Measurements from ENCODE around the gene PAFAH2. TPM values are rescaled to one million over a fixed set of nuclear protein-coding genes. Genes with fewer than 3 reads are reported as not detected.

The PAFAH2 gene
- polyA plus RNA-seq, 1 of the 3 experiments (the other 2 are of a cell fraction): 10.8 TPM

DNA sequence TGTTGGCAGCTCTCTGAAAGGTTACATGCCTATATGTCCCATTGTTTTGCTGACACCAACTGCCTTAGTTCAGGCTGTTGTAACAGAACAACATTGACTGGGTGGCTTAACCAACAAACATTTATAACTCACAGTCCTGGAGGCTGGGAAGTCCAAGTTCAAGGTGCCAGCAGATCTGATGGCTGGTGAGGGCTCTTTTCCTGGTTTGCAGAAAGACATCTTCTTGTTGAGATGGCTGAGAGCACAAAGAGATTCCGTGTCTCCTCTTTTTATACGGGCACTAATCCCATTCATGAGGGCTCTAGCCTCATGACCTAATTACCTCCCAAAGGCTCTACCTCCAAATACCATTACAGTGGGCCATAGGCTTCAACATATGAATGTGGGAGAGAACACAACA, 81.4 kb downstream of the PAFAH2 start:
- POLR2A ChIA-PET: no interaction called here
- Histone ChIP-seq H3K9me2 (no peaks in the 10 kb centered on the region), H3K9me3 (no peaks in the 10 kb centered on the region), H4K20me1 (ENCODE audit: insufficient read depth) (no peaks in the 10 kb centered on the region), H3F3A (replicated peaks; ENCODE audit: insufficient read depth) (peaks cover 10% of the 10 kb centered on the region), H3K4me3 (ENCODE audit: low read depth in 2 of 2, low read length in 1 of 2) (no peak overlapping the region), H3K27ac (ENCODE audit: low read depth in 2 of 2, low read length in 1 of 2) (no peak overlapping the region), H3K27me3 (ENCODE audit: insufficient read depth) (no peaks in the 10 kb centered on the region), H3K4me1 (ENCODE audit: control insufficient read depth in 1 of 2, insufficient read depth in 2 of 2, low read depth in 1 of 2, low read length in 1 of 2) (peaks cover 0 to 9% of the 10 kb centered on the region in 2 experiments; a peak in 2 of 4 replicates), H2AFZ (ENCODE audit: low read depth) (no peak overlapping the region), H3K36me3 (replicated peaks in 1 of 2; ENCODE audit: control insufficient read depth in 1 of 2, insufficient read depth in 2 of 2, low read length in 1 of 2) (no peaks in the 10 kb centered on the region), H3K9ac (no peak overlapping the region), H3K4me2 (no peak overlapping the region), H3K79me2 (ENCODE audit: insufficient read depth) (no peaks in the 10 kb centered on the region)
- DNase-seq: no peak
- 94% methylated on average over 2 of the region's 2 CpGs for WGBS (ENCODE audit: low lambda C conversion rate)
- TF ChIP-seq RXRA (IDR thresholded peaks at IDR 0.05; ENCODE audit: borderline replicate concordance, low read depth) (no peak), TCF12 (IDR thresholded peaks at IDR 0.05) (no peak), SMC3 (IDR thresholded peaks at IDR 0.05; ENCODE audit: low read depth, low read length) (no peak), GATA2 (CRISPR knock-in tag; IDR thresholded peaks at IDR 0.05) (no peak), TEAD4 (IDR thresholded peaks at IDR 0.05; ENCODE audit: borderline replicate concordance, insufficient read depth) (no peak)
- CTCF ChIA-PET: interaction anchor here (1.4 kb wide), 1 partner anchor 120 kb away, joined by 5 read pairs; no protein-coding TSS in a partner anchor

DNA sequence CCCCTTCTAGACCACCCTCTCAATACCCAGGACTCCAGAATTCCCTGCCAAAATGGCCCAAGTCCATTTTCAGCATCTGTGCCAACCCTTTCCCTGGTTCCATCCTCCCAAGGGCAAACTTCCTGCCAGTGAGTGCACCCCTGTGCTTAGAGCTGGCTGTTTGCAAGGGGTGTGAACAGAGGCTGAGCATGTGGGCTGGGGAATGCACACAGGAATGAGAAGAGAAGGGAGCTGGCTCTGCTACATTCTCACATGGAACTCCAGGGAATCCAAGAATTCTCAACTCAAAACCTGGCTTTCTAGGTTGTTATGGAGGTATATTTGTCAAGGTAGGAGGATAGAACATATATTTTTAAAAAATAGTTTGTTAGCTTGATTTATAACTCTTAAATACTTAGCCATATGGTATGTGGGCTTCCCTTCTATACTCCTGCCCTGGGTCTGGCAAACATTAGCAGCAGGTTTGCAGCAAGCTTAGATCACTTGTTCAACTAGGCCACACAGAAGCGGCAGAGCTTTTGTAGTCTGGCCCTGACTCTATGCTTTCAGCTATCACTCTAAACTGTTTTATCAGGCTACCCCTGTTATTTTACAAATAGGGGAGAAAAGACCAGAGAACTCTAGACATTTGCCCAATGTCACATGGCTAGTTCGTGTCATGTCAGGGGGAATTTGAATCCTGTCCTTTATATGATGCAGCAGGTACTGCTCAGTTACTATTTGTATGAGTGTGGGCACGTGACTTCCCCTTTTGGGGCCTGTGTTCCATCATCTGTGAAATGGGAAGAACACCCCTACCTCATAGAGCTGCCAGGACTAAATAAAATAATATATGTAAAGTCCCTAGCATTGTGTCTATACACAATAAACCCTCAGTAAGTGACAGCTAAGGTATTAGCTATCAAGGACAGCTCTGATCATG, 83.5 kb downstream of the PAFAH2 start:
- Histone ChIP-seq H3K4me3 (ENCODE audit: low read depth in 2 of 2, low read length in 1 of 2) (no peak overlapping the region), H3K79me2 (ENCODE audit: insufficient read depth) (no peaks in the 10 kb centered on the region), H3K27ac (ENCODE audit: low read depth in 2 of 2, low read length in 1 of 2) (no peak overlapping the region), H3K4me2 (no peak overlapping the region), H4K20me1 (ENCODE audit: insufficient read depth) (no peaks in the 10 kb centered on the region), H3K36me3 (replicated peaks in 1 of 2; ENCODE audit: control insufficient read depth in 1 of 2, insufficient read depth in 2 of 2, low read length in 1 of 2) (no peaks in the 10 kb centered on the region), H3K9me3 (no peaks in the 10 kb centered on the region), H3K9ac (no peak overlapping the region), H3K4me1 (ENCODE audit: control insufficient read depth in 1 of 2, insufficient read depth in 2 of 2, low read depth in 1 of 2, low read length in 1 of 2) (peaks cover 0 to 9% of the 10 kb centered on the region in 2 experiments; a peak in 2 of 4 replicates), H3K27me3 (ENCODE audit: insufficient read depth) (no peaks in the 10 kb centered on the region), H3K9me2 (no peaks in the 10 kb centered on the region), H2AFZ (ENCODE audit: low read depth) (no peak overlapping the region), H3F3A (replicated peaks; ENCODE audit: insufficient read depth) (peaks cover 10% of the 10 kb centered on the region)
- 93% methylated on average over 3 of the region's 3 CpGs for WGBS (ENCODE audit: low lambda C conversion rate)
- POLR2A ChIA-PET: interaction anchor here (1.1 kb wide), 1 partner anchor 39 kb away, joined by 3 read pairs; the partner anchor contains the start of gene PAQR7
- CTCF ChIA-PET: interaction anchor here (1.7 kb wide), 1 partner anchor 19 kb away, joined by 7 read pairs; no protein-coding TSS in a partner anchor
- TF ChIP-seq FOSL2 (IDR thresholded peaks at IDR 0.05; ENCODE audit: borderline replicate concordance, low read depth) (no peak), SMC3 (IDR thresholded peaks at IDR 0.05; ENCODE audit: low read depth, low read length) (no peak), EP300 (IDR thresholded peaks at IDR 0.05; ENCODE audit: borderline replicate concordance in 1 of 2, low read depth in 1 of 2, low read length in 1 of 2) (no peak), RXRA (IDR thresholded peaks at IDR 0.05; ENCODE audit: borderline replicate concordance, low read depth) (no peak)
- TF ChIP-seq, protein P1, sequence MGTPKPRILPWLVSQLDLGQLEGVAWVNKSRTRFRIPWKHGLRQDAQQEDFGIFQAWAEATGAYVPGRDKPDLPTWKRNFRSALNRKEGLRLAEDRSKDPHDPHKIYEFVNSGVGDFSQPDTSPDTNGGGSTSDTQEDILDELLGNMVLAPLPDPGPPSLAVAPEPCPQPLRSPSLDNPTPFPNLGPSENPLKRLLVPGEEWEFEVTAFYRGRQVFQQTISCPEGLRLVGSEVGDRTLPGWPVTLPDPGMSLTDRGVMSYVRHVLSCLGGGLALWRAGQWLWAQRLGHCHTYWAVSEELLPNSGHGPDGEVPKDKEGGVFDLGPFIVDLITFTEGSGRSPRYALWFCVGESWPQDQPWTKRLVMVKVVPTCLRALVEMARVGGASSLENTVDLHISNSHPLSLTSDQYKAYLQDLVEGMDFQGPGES (IDR thresholded peaks at IDR 0.05; ENCODE audit: low read depth, low read length): no peak
- TF ChIP-seq, protein P2, sequence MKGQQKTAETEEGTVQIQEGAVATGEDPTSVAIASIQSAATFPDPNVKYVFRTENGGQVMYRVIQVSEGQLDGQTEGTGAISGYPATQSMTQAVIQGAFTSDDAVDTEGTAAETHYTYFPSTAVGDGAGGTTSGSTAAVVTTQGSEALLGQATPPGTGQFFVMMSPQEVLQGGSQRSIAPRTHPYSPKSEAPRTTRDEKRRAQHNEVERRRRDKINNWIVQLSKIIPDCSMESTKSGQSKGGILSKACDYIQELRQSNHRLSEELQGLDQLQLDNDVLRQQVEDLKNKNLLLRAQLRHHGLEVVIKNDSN (IDR thresholded peaks at IDR 0.05; ENCODE audit: borderline replicate concordance, low read depth): no peak
- TF ChIP-seq, protein P3, sequence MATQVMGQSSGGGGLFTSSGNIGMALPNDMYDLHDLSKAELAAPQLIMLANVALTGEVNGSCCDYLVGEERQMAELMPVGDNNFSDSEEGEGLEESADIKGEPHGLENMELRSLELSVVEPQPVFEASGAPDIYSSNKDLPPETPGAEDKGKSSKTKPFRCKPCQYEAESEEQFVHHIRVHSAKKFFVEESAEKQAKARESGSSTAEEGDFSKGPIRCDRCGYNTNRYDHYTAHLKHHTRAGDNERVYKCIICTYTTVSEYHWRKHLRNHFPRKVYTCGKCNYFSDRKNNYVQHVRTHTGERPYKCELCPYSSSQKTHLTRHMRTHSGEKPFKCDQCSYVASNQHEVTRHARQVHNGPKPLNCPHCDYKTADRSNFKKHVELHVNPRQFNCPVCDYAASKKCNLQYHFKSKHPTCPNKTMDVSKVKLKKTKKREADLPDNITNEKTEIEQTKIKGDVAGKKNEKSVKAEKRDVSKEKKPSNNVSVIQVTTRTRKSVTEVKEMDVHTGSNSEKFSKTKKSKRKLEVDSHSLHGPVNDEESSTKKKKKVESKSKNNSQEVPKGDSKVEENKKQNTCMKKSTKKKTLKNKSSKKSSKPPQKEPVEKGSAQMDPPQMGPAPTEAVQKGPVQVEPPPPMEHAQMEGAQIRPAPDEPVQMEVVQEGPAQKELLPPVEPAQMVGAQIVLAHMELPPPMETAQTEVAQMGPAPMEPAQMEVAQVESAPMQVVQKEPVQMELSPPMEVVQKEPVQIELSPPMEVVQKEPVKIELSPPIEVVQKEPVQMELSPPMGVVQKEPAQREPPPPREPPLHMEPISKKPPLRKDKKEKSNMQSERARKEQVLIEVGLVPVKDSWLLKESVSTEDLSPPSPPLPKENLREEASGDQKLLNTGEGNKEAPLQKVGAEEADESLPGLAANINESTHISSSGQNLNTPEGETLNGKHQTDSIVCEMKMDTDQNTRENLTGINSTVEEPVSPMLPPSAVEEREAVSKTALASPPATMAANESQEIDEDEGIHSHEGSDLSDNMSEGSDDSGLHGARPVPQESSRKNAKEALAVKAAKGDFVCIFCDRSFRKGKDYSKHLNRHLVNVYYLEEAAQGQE (IDR thresholded peaks at IDR 0.05; ENCODE audit: low read depth, low read length): no peak
- TF ChIP-seq, protein P4, sequence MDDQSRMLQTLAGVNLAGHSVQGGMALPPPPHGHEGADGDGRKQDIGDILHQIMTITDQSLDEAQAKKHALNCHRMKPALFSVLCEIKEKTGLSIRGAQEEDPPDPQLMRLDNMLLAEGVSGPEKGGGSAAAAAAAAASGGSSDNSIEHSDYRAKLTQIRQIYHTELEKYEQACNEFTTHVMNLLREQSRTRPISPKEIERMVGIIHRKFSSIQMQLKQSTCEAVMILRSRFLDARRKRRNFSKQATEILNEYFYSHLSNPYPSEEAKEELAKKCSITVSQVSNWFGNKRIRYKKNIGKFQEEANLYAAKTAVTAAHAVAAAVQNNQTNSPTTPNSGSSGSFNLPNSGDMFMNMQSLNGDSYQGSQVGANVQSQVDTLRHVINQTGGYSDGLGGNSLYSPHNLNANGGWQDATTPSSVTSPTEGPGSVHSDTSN (IDR thresholded peaks at IDR 0.05): no peak
- DNase-seq: no peak

Measured in SK-N-SH (cell line).